Nephron progenitor cell (in vitro differentiated cells): ENCODE results near the gene SLC6A11.

Experiments used
- DNase-seq: peaks from one replicate; pipeline ENCODE4 v3.0.0; 2021
- H3K27ac Mint-ChIP-seq: 2 replicates; pipeline ENCODE4 v1.8.0; 2021; ENCODE audit warnings: mild to moderate bottlenecking, moderate library complexity, mixed read lengths
- H3K27me3 Mint-ChIP-seq: 2 replicates; pipeline ENCODE4 v1.8.0; 2021; ENCODE audit warnings: mild to moderate bottlenecking, low read depth, mixed read lengths; ENCODE audit not compliant: poor library complexity
- H3K36me3 Mint-ChIP-seq: 2 replicates; pipeline ENCODE4 v1.8.0; 2021; ENCODE audit warnings: low read depth, mixed read lengths
- H3K4me1 Mint-ChIP-seq: 2 replicates; pipeline ENCODE4 v1.8.0; 2021; ENCODE audit warnings: mixed read lengths
- H3K4me3 Mint-ChIP-seq: 2 replicates; pipeline ENCODE4 v1.8.0; 2021; ENCODE audit warnings: mild to moderate bottlenecking, moderate library complexity, mixed read lengths
- H3K9me3 Mint-ChIP-seq: 2 replicates; pipeline ENCODE4 v1.8.0; 2021; ENCODE audit warnings: mild to moderate bottlenecking, moderate library complexity, mixed read lengths
- CTCF ChIP-seq: fragments of 200-600 bp; sonication (generic); IDR thresholded peaks from 2 replicates; pipeline ENCODE4 v1.5.0; 2021; ENCODE audit warnings: antibody characterized with exemption

The SLC6A11 gene

GRCh38 chr3:10810376-10810775 is 5.7 kb upstream of the SLC6A11 start:
- peaks cover 71% of the 10 kb centered on the region for H3K27me3 Mint-ChIP-seq
- DNase-seq, result no peak
- no peak overlapping the region for H3K4me3 Mint-ChIP-seq
- H3K27ac Mint-ChIP-seq, result no peak overlapping the region
- no peaks in the 10 kb centered on the region for H3K36me3 Mint-ChIP-seq
- no peak for TF ChIP-seq CTCF
- H3K4me1 Mint-ChIP-seq, result no peaks in the 10 kb centered on the region
- no peaks in the 10 kb centered on the region for H3K9me3 Mint-ChIP-seq

- no peaks in the 10 kb centered on the region for H3K36me3 Mint-ChIP-seq
- no peak for TF ChIP-seq CTCF
- no peaks in the 10 kb centered on the region for H3K4me1 Mint-ChIP-seq
- no peak overlapping the region for H3K27ac Mint-ChIP-seq
- H3K4me3 Mint-ChIP-seq, result no peak overlapping the region
- DNase-seq, result no peak
- no peaks in the 10 kb centered on the region for H3K9me3 Mint-ChIP-seq
- peaks cover 82% of the 10 kb centered on the region for H3K27me3 Mint-ChIP-seq
Measured at GRCh38 chr3:10813425-10813824, 2.6 kb upstream of the SLC6A11 start.

GRCh38 chr3:10814623-10815022 is 1.4 kb upstream of the SLC6A11 start:
- Mint-ChIP-seq H3K9me3 (no peaks in the 10 kb centered on the region), H3K4me1 (no peaks in the 10 kb centered on the region), H3K27me3 (peaks cover 86% of the 10 kb centered on the region), H3K27ac (no peak overlapping the region), H3K4me3 (peak overlapping the region; percentile 77), H3K36me3 (no peaks in the 10 kb centered on the region)
- no peak for TF ChIP-seq CTCF
- no peak for DNase-seq

GRCh38 chr3:10815487-10815886 is 541 bp upstream of the SLC6A11 start:
- Mint-ChIP-seq H3K36me3 (no peaks in the 10 kb centered on the region), H3K4me1 (no peaks in the 10 kb centered on the region), H3K27me3 (peaks cover 88% of the 10 kb centered on the region), H3K9me3 (no peaks in the 10 kb centered on the region), H3K4me3 (peak overlapping the region; percentile 77), H3K27ac (no peak overlapping the region)
- TF ChIP-seq CTCF, result no peak
- DNase-seq, result no peak

- no peak overlapping the region for H3K27ac Mint-ChIP-seq
- no peaks in the 10 kb centered on the region for H3K9me3 Mint-ChIP-seq
- no peak overlapping the region for H3K4me3 Mint-ChIP-seq
- no peaks in the 10 kb centered on the region for H3K4me1 Mint-ChIP-seq
- H3K27me3 Mint-ChIP-seq, result peaks cover 92% of the 10 kb centered on the region
- H3K36me3 Mint-ChIP-seq, result no peaks in the 10 kb centered on the region
- DNase-seq, result no peak
- TF ChIP-seq CTCF, result no peak
Measured at GRCh38 chr3:10816863-10817253, 830 bp downstream of the SLC6A11 start.

GRCh38 chr3:10817506-10817905 is 1.5 kb downstream of the SLC6A11 start:
- no peaks in the 10 kb centered on the region for H3K9me3 Mint-ChIP-seq
- no peaks in the 10 kb centered on the region for H3K4me1 Mint-ChIP-seq
- no peak for TF ChIP-seq CTCF
- H3K27me3 Mint-ChIP-seq, result peaks cover 91% of the 10 kb centered on the region
- H3K27ac Mint-ChIP-seq, result no peak overlapping the region
- H3K36me3 Mint-ChIP-seq, result no peaks in the 10 kb centered on the region
- no peak for DNase-seq
- no peak overlapping the region for H3K4me3 Mint-ChIP-seq
